LNCaP clone FGC (cell line): ENCODE data around the gene TPD52L2.

Source experiments
- DNase-seq: peaks from one replicate; pipeline ENCODE4 v3.0.0-alpha.2; 2011; ENCODE audit warnings: low read depth
- H3K4me3 ChIP-seq: 2 replicates; pipeline ENCODE4 v1.5.1; 2011; ENCODE audit warnings: mild to moderate bottlenecking, low read depth, low read length, control low read depth
- CTCF ChIP-seq: IDR thresholded peaks from 2 replicates; pipeline ENCODE4 v1.5.1; 2012; ENCODE audit warnings: mild to moderate bottlenecking; ENCODE audit not compliant: control insufficient read depth, insufficient read depth; ENCODE audit errors: extremely low read depth

TPD52L2 gene

GRCh38 chr20:63886921-63887320 lies 21.9 kb downstream of the TPD52L2 start:
- DNase-seq = no peak
- no peak overlapping the region for H3K4me3 ChIP-seq

GRCh38 chr20:63889241-63890200 lies 24.5 kb downstream of the TPD52L2 start:
- H3K4me3 ChIP-seq = no peak overlapping the region
- TF ChIP-seq CTCF = no peak
- DNase-seq = peak; percentile 49

More at GRCh38 chr20:63886921-63887320, 21.9 kb downstream of the TPD52L2 start:
- no peak for TF ChIP-seq CTCF

DNA sequence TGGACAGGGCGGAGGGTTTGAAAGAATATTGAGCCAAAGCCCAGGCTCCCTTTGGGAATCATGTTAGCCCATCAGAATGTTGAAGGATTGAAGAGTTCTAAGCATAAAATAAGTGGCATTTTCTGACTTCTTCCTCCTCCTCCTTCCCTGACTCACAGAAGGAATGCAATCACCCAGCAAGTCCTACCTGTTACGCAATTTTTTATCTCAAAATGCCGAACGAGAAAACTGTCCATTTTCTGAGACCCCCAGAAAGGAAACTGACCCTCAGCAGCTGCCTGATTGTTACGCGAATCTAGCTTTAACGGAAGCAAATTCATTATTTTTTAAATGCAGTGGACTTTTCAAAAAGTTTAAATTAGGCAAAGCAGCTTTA lies 25.1 kb downstream of the TPD52L2 start:
- TF ChIP-seq CTCF = no peak
- H3K4me3 ChIP-seq = no peak overlapping the region
- DNase-seq = no peak

DNA sequence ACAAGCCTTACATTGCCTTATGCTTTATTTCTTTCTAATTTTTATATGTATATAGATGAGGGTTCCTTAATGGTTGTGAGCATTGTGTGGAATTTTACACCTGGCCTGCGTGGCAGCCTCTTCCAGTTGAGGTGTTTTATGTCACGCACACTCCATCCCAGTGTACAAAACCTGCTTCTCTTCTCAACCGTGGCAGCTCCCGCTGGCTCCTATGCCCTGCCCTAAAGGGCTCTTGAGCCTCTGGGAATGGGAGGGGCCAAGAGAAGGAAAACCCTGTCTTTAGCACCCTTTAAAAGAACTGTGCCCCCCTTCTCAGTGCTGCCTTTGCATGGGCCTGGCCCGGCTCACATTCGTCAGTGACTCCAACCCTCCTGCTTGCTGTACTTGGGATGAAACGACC lies 25.5 kb downstream of the TPD52L2 start:
- no peak overlapping the region for H3K4me3 ChIP-seq
- no peak for DNase-seq
- no peak for TF ChIP-seq CTCF

DNA sequence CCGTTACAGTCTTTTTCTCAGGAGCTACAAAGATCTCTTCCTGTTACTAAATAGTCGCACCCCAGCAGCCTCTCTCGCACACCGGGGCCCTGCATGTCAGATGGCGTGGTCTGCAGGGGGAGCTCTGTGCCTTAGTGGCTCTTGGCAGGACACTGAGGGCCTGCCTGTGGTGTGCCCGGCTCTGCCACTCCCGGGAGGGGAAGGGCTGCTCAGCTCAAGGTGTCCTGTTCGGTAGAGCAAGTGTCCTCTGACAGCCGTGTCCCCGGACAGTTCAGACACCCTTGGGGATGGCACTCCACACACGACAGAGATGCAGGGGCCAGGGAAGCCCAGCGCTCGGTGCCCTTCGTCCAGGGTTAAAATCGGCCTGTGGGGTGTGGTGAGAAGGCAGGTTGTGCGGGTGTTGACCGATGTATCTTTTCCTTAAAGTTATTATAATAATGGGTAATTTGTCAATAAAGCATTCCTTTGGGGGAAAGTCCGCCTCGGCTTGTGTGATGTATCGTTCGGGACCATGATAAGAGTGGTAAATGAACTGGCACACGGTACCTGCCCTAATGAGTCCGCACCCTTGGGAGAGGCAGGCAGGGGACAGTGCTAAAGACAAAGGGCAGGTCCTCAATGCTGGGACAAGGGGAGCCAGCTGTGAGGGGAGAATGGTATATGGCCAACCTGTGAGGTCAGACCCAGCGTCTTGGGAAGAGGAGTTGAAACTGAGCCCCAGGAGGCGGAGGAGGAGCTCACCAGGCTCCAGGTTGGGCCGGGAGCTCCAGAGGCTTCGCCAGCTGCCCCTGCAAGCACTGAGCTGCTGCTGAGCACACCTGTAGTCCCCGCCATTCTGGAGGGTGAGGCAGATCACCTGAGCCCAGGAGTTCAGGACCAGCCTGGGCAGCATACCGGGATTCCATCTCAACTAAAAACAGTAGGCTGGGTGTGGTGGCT lies 26.3 kb downstream of the TPD52L2 start:
- 0 out of 2 replicates have a peak, but pooled peaks have one; percentile 10 for TF ChIP-seq CTCF
- no peak for DNase-seq
- H3K4me3 ChIP-seq = no peak overlapping the region

DNA sequence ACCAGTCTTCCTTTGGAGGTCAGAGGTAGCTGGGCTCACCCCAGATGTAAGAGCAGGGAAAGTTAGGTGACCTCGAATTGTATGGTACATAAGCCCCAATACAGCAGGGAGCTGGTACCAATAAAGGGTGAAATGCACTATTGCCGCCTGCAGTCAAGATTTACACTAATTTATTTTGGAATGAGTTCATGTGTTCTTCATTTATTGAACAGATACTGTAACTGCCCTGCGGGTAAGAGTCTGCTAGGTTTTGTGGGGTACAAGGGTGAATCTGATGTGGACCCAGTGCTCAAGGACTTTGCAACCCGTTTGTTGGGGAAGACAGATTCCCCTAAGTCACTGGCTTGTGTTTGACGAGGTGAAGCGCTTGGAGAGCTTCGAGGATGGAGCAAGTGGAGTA lies 27.3 kb downstream of the TPD52L2 start:
- no peak overlapping the region for H3K4me3 ChIP-seq
- no peak for DNase-seq
- TF ChIP-seq CTCF = no peak
